ENCODE data around the gene KBTBD4. TPM values are rescaled to one million over a fixed set of nuclear protein-coding genes. Genes with fewer than 3 reads are reported as not detected.

KBTBD4 gene
- total and polyA plus RNA-seq, 2 of the 8 experiments (the other 6 are each of a cell fraction or from before 2014, with no cell fraction given), result 12.0 to 19.5 TPM

DNA sequence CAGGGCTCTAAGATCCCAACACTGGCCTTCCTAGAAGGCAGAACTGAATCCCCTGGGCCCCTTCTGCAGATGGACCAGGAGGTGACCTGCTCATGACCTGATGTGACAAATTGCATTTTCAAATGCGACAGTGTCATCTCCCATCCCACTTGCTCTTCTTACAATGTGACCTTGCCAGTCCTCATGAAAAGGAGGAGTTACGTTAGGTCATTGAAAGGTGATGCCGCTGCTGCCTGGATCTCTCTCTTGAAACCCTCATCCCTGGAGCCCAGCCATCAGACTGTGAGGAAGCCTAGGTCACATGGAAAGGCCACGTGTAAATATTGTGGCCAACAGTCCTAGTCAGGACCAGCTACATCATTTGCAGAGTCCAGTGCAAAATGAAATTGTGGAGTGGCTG lies 21.1 kb upstream of the KBTBD4 start:
- Histone ChIP-seq H2AFZ (ENCODE audit: low read length) (no peak overlapping the region), H4K91ac (replicated peaks; ENCODE audit: insufficient read length, low read length) (no peak overlapping the region), H3K36me3 (ENCODE audit: control insufficient read depth in 2 of 4, insufficient read depth in 4 of 4, low read length in 3 of 4) (no peaks in the 10 kb centered on the region), H3K4me1 (replicated peaks in 1 of 4; ENCODE audit: control insufficient read depth in 3 of 4, insufficient read depth in 4 of 4, low read length in 3 of 4) (peaks cover 0 to 1% (median 0%) of the 10 kb centered on the region in 4 experiments; a peak in 2 of 7 replicates), H2BK20ac (ENCODE audit: low read length) (no peak overlapping the region), H3K4me3 (ENCODE audit: extremely low read depth in 1 of 4, insufficient read depth in 2 of 4, low read depth in 3 of 4, low read length in 4 of 4) (no peak overlapping the region), H2BK5ac (ENCODE audit: low read depth, low read length) (no peak overlapping the region), H2AK5ac (ENCODE audit: low read depth, low read length) (no peak overlapping the region), H2BK12ac (ENCODE audit: low read depth, low read length) (no peak overlapping the region), H3K79me1 (ENCODE audit: low read depth, low read length) (no peaks in the 10 kb centered on the region), H3K14ac (ENCODE audit: insufficient read length) (no peak overlapping the region), H3K27me3 (replicated peaks in 1 of 4; ENCODE audit: control insufficient read depth in 3 of 4, extremely low read depth in 1 of 4, insufficient read depth in 3 of 4, low read length in 3 of 4) (peaks cover 0 to 8% (median 5%) of the 10 kb centered on the region in 4 experiments; a peak in 5 of 7 replicates), H4K8ac (ENCODE audit: extremely low read depth, insufficient read depth, low read length) (0 out of 2 replicates have a peak overlapping the region, but pooled peaks have one; percentile 35), H4K20me1 (replicated peaks in 1 of 2; ENCODE audit: control insufficient read depth in 1 of 2, insufficient read depth in 2 of 2, low read length in 2 of 2) (no peaks in the 10 kb centered on the region), H3K56ac (replicated peaks; ENCODE audit: insufficient read length, low read depth, low read length) (no peak overlapping the region), H3K4me2 (ENCODE audit: insufficient read depth in 1 of 2, low read depth in 2 of 2, low read length in 2 of 2) (no peak overlapping the region), H3K18ac (ENCODE audit: extremely low read depth, low read length) (no peak overlapping the region), H3K4ac (replicated peaks; ENCODE audit: insufficient read length, low read depth, low read length) (no peak overlapping the region), H3K79me2 (ENCODE audit: control insufficient read depth in 1 of 2, insufficient read depth in 2 of 2, low read length in 2 of 2) (no peaks in the 10 kb centered on the region), H3K27ac (ENCODE audit: low read depth, low read length) (no peak overlapping the region), H3K9me3 (ENCODE audit: insufficient read depth in 2 of 2, low read depth in 1 of 2, low read length in 1 of 2) (no peaks in the 10 kb centered on the region), H4K5ac (ENCODE audit: insufficient read length, low read depth, low read length) (no peak overlapping the region), H3K23me2 (ENCODE audit: low read depth, low read length) (no peaks in the 10 kb centered on the region; the same call in 1 of the 2 replicates), H3K23ac (ENCODE audit: insufficient read length) (no peak overlapping the region), H2BK120ac (replicated peaks; ENCODE audit: low read depth, low read length) (no peak overlapping the region), H3K9ac (replicated peaks in 1 of 4; ENCODE audit: extremely low read depth in 1 of 4, low read depth in 3 of 4, low read length in 3 of 4) (no peak overlapping the region), H2BK15ac (ENCODE audit: low read length) (no peak overlapping the region)
- 81% methylated on average over 4 of the region's 4 CpGs; no CpG with 5 or more reads in 1 of the 2 experiments for WGBS, 2 experiments (ENCODE audit: extremely low coverage in 1 of 2, insufficient coverage in 1 of 2, insufficient read length in 1 of 2, insufficient replicate concordance in 2 of 2, low coverage in 1 of 2, low lambda C conversion rate in 2 of 2, missing lambda C conversion rate in 1 of 2)
- no peak for DNase-seq (ENCODE audit: low read depth in 1 of 2, low spot score in 2 of 2)
- ChIA-PET POLR2A (ENCODE audit: partially characterized antibody) (interaction anchor here (1.3 to 2.6 kb wide), 3 partner anchors 8 to 25 kb away, joined by 3 to 8 read pairs (median 7); no protein-coding TSS in a partner anchor), CTCF (ENCODE audit: partially characterized antibody) (interaction anchor here (0.7 to 1.6 kb wide), 2 partner anchors 17 to 81 kb away, joined by 3 to 8 read pairs; no protein-coding TSS in a partner anchor)
- TF ChIP-seq, protein P1, sequence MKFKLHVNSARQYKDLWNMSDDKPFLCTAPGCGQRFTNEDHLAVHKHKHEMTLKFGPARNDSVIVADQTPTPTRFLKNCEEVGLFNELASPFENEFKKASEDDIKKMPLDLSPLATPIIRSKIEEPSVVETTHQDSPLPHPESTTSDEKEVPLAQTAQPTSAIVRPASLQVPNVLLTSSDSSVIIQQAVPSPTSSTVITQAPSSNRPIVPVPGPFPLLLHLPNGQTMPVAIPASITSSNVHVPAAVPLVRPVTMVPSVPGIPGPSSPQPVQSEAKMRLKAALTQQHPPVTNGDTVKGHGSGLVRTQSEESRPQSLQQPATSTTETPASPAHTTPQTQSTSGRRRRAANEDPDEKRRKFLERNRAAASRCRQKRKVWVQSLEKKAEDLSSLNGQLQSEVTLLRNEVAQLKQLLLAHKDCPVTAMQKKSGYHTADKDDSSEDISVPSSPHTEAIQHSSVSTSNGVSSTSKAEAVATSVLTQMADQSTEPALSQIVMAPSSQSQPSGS (IDR thresholded peaks at IDR 0.05; ENCODE audit: low read length), result no peak
- TF ChIP-seq CEBPB (IDR thresholded peaks at IDR 0.05; ENCODE audit: low read depth, low read length) (no peak), SIRT6 (IDR thresholded peaks at IDR 0.05; ENCODE audit: low read length) (no peak), SRF (IDR thresholded peaks at IDR 0.05; ENCODE audit: low read depth, low read length) (no peak), TAF7 (optimal IDR thresholded peaks at IDR 0.05; ENCODE audit: borderline replicate concordance, low read depth, low read length) (no peak), ZNF274 (IDR thresholded peaks at IDR 0.05; ENCODE audit: borderline replicate concordance, extremely low read depth, low read length) (no peak), TEAD4 (IDR thresholded peaks at IDR 0.05; ENCODE audit: low read depth, low read length) (no peak), BRCA1 (IDR thresholded peaks at IDR 0.05; ENCODE audit: low read depth, low read length) (no peak), YY1 (IDR thresholded peaks at IDR 0.05; ENCODE audit: low read depth, low read length) (no peak), NANOG (IDR thresholded peaks at IDR 0.05; ENCODE audit: insufficient read depth, low read depth, low read length, poor library complexity, severe bottlenecking) (no peak), GTF2F1 (IDR thresholded peaks at IDR 0.05; ENCODE audit: borderline replicate concordance, low read depth, low read length) (no peak)
- FAIRE-seq, result no peak
